Osteocyte (in vitro differentiated cells): ENCODE data around the gene CHAF1A. TPM values are rescaled to one million over a fixed set of nuclear protein-coding genes. Genes with fewer than 3 reads are reported as not detected.

Source experiments
- DNase-seq: peaks from one replicate; pipeline ENCODE4 v3.0.0; 2021; ENCODE audit warnings: mixed read lengths; ENCODE audit not compliant: unreplicated experiment; ENCODE audit errors: extremely low spot score
- H3K27ac Mint-ChIP-seq: one replicate; pipeline ENCODE4 v1.8.0; 2021; ENCODE audit warnings: mild to moderate bottlenecking, mixed read lengths; ENCODE audit not compliant: unreplicated experiment
- H3K27me3 Mint-ChIP-seq: one replicate; pipeline ENCODE4 v1.8.0; 2021; ENCODE audit warnings: mixed read lengths; ENCODE audit not compliant: unreplicated experiment
- H3K36me3 Mint-ChIP-seq: one replicate; pipeline ENCODE4 v1.8.0; 2021; ENCODE audit warnings: mixed read lengths; ENCODE audit not compliant: unreplicated experiment
- H3K4me1 Mint-ChIP-seq: one replicate; pipeline ENCODE4 v1.8.0; 2021; ENCODE audit warnings: mixed read lengths; ENCODE audit not compliant: unreplicated experiment
- H3K4me3 Mint-ChIP-seq: one replicate; pipeline ENCODE4 v1.8.0; 2021; ENCODE audit warnings: mild to moderate bottlenecking, moderate library complexity, mixed read lengths; ENCODE audit not compliant: unreplicated experiment
- H3K9me3 Mint-ChIP-seq: one replicate; pipeline ENCODE4 v1.8.0; 2021; ENCODE audit warnings: mixed read lengths; ENCODE audit not compliant: unreplicated experiment
- total RNA-seq: library from RNA; stranded (reverse); gene quantifications from 2 replicates; pipeline ENCODE4 v1.2.1, GENCODE V29; 2021
- TF ChIP-seq, protein P1 (sequence below): fragments of 200-600 bp; sonication (generic); IDR thresholded peaks from 2 replicates; pipeline ENCODE4 v1.5.0; 2021; ENCODE audit warnings: antibody characterized with exemption, mild to moderate bottlenecking, moderate library complexity

The CHAF1A gene
- total RNA-seq, 1 donor from 2014 or later: 9.7 TPM

DNA sequence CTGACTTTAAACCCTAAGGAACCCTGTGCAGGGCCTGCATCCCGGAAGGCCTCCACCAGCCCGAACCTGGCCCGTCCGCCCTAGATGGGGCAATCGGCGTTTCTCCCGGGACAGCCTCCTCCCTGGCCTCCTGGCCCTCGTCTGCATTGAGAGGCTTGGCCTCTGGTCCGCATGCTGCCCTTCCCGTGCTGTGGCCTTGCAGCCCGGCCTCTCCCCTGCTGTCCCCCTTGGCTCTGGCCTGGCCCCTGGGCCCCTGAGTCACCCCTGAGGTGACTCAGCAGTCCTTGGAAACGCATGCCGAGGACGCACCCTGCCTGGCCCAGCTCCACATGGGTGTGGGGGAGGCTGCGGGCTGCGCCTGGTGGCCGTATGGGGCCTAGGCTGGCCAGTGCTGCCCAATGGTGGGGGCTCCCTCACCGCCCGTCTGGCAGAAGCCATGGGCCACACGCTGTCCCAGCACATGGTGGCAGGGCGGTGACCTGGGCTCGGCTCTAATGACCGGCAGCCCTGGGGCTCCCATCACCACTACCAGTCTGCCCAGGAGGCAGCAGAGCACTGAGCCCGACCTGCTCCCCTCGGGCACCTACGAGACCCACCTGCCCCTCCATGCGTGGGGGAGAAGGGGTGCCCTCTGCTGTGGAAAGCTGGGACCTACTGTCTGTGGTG lies 27.8 kb upstream of the CHAF1A start:
- Mint-ChIP-seq H3K27ac (peak overlapping the region; percentile 90), H3K4me1 (peaks cover 87% of the 10 kb centered on the region), H3K36me3 (no peaks in the 10 kb centered on the region), H3K9me3 (no peaks in the 10 kb centered on the region), H3K4me3 (peak overlapping the region; percentile 28), H3K27me3 (no peaks in the 10 kb centered on the region)
- no peak for DNase-seq
- TF ChIP-seq, protein P1, sequence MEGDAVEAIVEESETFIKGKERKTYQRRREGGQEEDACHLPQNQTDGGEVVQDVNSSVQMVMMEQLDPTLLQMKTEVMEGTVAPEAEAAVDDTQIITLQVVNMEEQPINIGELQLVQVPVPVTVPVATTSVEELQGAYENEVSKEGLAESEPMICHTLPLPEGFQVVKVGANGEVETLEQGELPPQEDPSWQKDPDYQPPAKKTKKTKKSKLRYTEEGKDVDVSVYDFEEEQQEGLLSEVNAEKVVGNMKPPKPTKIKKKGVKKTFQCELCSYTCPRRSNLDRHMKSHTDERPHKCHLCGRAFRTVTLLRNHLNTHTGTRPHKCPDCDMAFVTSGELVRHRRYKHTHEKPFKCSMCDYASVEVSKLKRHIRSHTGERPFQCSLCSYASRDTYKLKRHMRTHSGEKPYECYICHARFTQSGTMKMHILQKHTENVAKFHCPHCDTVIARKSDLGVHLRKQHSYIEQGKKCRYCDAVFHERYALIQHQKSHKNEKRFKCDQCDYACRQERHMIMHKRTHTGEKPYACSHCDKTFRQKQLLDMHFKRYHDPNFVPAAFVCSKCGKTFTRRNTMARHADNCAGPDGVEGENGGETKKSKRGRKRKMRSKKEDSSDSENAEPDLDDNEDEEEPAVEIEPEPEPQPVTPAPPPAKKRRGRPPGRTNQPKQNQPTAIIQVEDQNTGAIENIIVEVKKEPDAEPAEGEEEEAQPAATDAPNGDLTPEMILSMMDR: no peak

DNA sequence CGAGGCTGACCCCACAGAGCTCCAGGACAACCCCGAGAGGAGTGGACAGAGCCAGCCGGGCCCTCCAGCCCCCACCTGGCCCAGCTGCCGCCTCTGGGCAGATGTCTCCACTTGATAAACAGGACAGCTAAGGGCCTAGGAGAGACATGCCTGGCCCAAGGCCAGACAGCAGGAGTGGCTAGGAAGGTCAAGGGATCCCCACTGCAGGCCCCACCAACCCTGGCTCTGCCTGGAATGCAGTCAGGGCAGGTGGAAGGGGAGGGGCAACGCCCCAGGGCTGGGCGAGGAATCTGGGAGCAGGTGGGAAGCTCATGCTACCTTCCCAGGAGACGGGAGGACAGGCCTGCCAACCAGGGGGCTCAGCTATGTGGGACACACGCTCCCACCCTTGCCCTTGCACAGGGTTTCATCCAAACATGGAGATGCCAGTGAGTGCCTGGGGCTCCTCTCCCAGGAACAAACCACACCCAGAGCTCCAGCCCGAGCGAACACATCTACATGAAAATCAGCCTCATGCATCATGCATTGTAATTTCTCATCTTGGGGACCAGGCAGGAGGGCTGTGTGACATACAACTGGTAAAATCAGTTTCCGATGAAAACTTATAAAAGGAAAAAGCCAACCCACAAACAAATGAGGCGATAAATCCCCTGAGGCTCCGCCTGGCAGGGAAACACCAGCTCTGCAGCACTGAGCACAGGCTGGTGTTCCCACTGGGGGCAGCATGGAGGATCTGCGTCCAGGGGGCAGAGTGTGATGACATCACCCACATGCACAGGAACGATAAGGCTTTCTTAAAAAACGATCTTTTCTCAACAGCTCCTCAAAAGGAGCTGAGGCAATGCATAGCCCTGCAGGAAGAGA lies 27.0 kb upstream of the CHAF1A start:
- Mint-ChIP-seq H3K27ac (peak overlapping the region; percentile 77), H3K4me3 (peak overlapping the region; percentile 5), H3K9me3 (no peaks in the 10 kb centered on the region), H3K36me3 (no peaks in the 10 kb centered on the region), H3K4me1 (peaks cover 87% of the 10 kb centered on the region), H3K27me3 (no peaks in the 10 kb centered on the region)
- no peak for DNase-seq
- TF ChIP-seq, protein P1: peak; percentile 43

DNA sequence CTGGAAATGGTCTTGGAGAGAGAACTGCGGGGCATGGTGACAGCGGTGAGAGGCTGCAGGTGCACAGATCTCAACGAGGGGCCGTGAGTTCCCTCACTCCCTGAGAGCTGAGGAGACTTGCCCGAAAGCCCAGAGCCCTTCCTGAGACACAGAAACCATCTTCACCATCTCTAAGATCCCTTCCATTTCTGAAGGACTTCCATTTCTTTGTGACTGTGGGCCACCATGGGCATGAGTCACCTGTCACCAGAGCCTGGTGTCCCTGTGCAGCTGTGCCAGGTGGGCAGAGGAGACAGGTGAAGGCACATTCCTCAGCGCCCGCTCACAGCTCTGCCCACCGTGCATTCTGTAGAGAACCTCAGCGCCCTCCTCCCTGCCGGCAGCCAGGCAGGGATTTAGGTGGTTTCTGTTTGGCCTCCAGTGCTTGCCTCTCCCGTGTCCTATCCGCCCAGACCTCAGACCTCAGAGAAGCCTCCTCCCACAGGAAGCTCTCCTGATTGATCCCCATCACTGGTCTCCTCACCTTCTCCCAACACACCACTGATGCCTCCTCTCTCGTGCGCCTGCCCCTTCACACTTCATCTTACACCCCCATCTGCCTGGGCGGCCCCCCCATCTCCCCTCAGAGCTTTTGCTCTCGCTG lies 26.3 kb upstream of the CHAF1A start:
- Mint-ChIP-seq H3K9me3 (no peaks in the 10 kb centered on the region), H3K4me3 (peak overlapping the region; percentile 5), H3K27ac (peak overlapping the region; percentile 77), H3K36me3 (no peaks in the 10 kb centered on the region), H3K27me3 (no peaks in the 10 kb centered on the region), H3K4me1 (peaks cover 84% of the 10 kb centered on the region)
- DNase-seq: no peak
- TF ChIP-seq, protein P1: no peak

DNA sequence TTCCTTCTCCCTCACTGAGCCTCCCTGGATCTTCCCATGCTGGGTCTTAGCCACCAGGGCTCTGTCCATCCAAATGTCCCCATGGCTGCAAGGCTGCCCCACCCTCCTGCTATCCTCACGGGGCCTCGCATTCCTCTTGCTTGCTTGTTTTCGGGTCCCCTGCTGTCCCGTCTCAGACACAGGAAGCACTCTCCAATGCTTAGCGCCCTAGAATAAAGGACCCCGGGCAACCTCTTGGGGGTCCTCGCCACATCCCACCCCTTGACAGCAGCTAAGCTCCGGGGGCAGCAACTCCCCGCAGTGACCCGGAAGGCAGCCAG lies 25.8 kb upstream of the CHAF1A start:
- Mint-ChIP-seq H3K27ac (peak overlapping the region; percentile 77), H3K9me3 (no peaks in the 10 kb centered on the region), H3K27me3 (no peaks in the 10 kb centered on the region), H3K4me1 (peaks cover 80% of the 10 kb centered on the region), H3K36me3 (no peaks in the 10 kb centered on the region), H3K4me3 (no peak overlapping the region)
- DNase-seq: no peak
- TF ChIP-seq, protein P1: no peak
